ENCODE data around the gene TTC16. TPM values are rescaled to one million over a fixed set of nuclear protein-coding genes. Genes with fewer than 3 reads are reported as not detected.

Gene TTC16
- total and polyA plus RNA-seq, 2 of the 8 experiments (the other 6 are each of a cell fraction or from before 2014, with no cell fraction given) = 0.03 TPM; not detected in 1

- TF ChIP-seq SP4 (IDR thresholded peaks at IDR 0.05; ENCODE audit: low read length) = peak; percentile 75; the same call in 1 of the 2 replicates
- TF ChIP-seq TCF12 (IDR thresholded peaks at IDR 0.05; ENCODE audit: low read depth, low read length) = no peak
Measured at GRCh38 chr9:127715470-127716337, at the start of gene TTC16, which contains the start of gene PTRH1 (continued).
